Psoas muscle (tissue), 8 donors: Measurements from ENCODE around the gene MGLL. TPM values are rescaled to one million over a fixed set of nuclear protein-coding genes. Genes with fewer than 3 reads are reported as not detected.
A peak's percentile ranks its signal among the peaks of the same experiment; 100 is the strongest.

Source experiments
- ATAC-seq, 4 donors: fragments of 200-7000 bp; cut with Tn5 transposase; one replicate each; pipeline ENCODE4 v1.9.1; 2020; ENCODE audit warnings: moderate library complexity in 3 of 4, mild to moderate bottlenecking in 2 of 4
- DNase-seq, 2 donors: peaks; one replicate each; pipeline ENCODE4 v3.0.0-alpha.2; 2020
- H3K27ac ChIP-seq: fragments of 200-600 bp; one replicate; pipeline ENCODE4 v1.8.0; 2022
- H3K27me3 ChIP-seq, 3 donors: fragments of 200-600 bp in 1 of 3; one replicate each; pipeline versions ENCODE4 v1.6.1 to v1.8.0; 2013 to 2022; ENCODE audit warnings: low read length in 2 of 3, mild to moderate bottlenecking in 2 of 3, moderate library complexity in 1 of 3; ENCODE audit not compliant: insufficient read depth in 3 of 3
- H3K36me3 ChIP-seq, 2 donors: fragments of 200-600 bp in 1 of 2; one replicate each; pipeline versions ENCODE4 v1.6.1 to v1.8.0; 2013 to 2022; ENCODE audit warnings: low read depth in 1 of 2, mild to moderate bottlenecking in 1 of 2, moderate library complexity in 1 of 2; ENCODE audit not compliant: insufficient read depth in 1 of 2
- H3K4me1 ChIP-seq: fragments of 200-600 bp; one replicate; pipeline ENCODE4 v1.8.0; 2022
- H3K4me3 ChIP-seq: fragments of 200-600 bp; one replicate; pipeline ENCODE4 v1.8.0; 2022; ENCODE audit warnings: mild to moderate bottlenecking
- H3K9me3 ChIP-seq: fragments of 200-600 bp; one replicate; pipeline ENCODE4 v1.8.0; 2022
- CTCF ChIP-seq: fragments of 200-600 bp; IDR thresholded peaks from one replicate; pipeline ENCODE4 v1.8.0; 2022; ENCODE audit warnings: antibody characterized with exemption
- WGBS, 3 donors: extraction: QIAGEN DNeasy Blood & Tissue Kit; methylation state at CpG; one replicate each; pipeline versions ENCODE4 v1.1.6 to v1.1.7; 2013; 5-methylcytosine and 5-hydroxymethylcytosine counted together
- intact Hi-C, 2 donors: fragments of 100-400 bp; cut with DNase I; formaldehyde crosslinking; loops; one replicate each; pipeline versions ENCODE4 v1.11.0 to v1.14.2; 2022
- polyA plus RNA-seq, 3 donors: library from polyadenylated mRNA; stranded (reverse); fragments of 200-250 nt; gene quantifications; one replicate each; pipeline ENCODE4 v1.2.3, GENCODE V29; 2013
- total RNA-seq, 4 donors: library from RNA; stranded (reverse); fragmentation: NEBNext Ultra II Directional in 2 of 4; extraction: Animal tissue kit (Norgen Biotek cat#: 25700) in 2 of 4; gene quantifications; one replicate each; pipeline versions ENCODE4 v1.2.1 to v1.2.4, GENCODE V29; 2021 to 2023
- donor health status: healthy with polysubstance abuse.
- donor health status: DM: no; HTN: no; CAD: no; lungs with moderate emphysema.
- donor health status: Bipolar disorder and iron deficiency.
- donor health status: healthy.
- donor health status: DM: yes; HTN: yes; CAD: no.
- donor health status: DM: no; HTN: no; CAD: no.
- donor health status: DM: no; HTN: no; CAD: no.
- donor health status: DM: yes; HTN: yes; CAD: no.

MGLL gene
- total and polyA plus RNA-seq, 7 donors: 32.8 to 85.6 (median 63.0) TPM

DNA sequence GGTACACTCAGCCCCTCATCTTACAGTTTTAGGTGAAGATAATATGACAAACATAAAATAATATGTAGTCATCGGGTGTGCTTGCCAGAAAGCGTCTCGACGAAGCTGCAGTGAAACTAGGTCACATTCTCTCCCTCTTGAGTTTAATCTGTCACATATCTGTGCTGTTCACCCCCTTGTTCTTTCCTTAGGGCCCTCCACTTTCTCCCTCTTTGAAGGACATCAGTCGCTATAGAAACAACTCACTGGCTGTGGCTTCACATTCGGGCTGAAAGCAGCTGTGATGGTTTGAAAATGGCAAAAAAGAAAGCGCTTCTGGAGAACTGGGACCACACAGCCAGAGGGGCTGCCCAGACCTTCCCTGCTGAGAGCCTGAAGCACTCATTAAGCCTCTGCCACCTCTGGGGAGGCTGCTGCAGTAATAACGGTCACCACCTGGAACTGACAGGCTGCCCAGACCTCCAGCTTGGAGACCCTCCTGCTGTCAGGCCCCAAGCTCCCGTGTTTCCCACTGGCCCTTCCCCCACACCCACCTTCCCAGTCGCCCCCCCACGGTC lies 99.2 kb downstream of the MGLL start:
- Histone ChIP-seq H3K27me3 (no peaks in the 10 kb centered on the region), H3K4me1 (peaks cover 11% of the 10 kb centered on the region), H3K4me3 (no peak overlapping the region), H3K36me3 (peaks cover 0 to 40% of the 10 kb centered on the region in 2 donors), H3K9me3 (no peaks in the 10 kb centered on the region), H3K27ac (no peak overlapping the region)
- DNase-seq (no peak), ATAC-seq (peak in 2 of 4 donors; percentile 32 to 51)
- 36 to 58% (median 37%) methylated on average over 11 of the region's 11 CpGs for WGBS, 3 donors
- TF ChIP-seq CTCF: no peak
- intact Hi-C loops: no loop called here

GRCh38 chr3:127722091-127722784 lies 100.1 kb downstream of the MGLL start:
- H3K27me3 ChIP-seq: no peaks in the 10 kb centered on the region
- ATAC-seq (peak in 1 of 4 donors; percentile 21), DNase-seq (no peak)
- peaks cover 0 to 40% of the 10 kb centered on the region in 2 donors for H3K36me3 ChIP-seq
- H3K4me1 ChIP-seq: peaks cover 10% of the 10 kb centered on the region
- intact Hi-C loops: no loop called here
- H3K4me3 ChIP-seq: no peak overlapping the region
- no peaks in the 10 kb centered on the region for H3K9me3 ChIP-seq
- TF ChIP-seq CTCF: no peak
- H3K27ac ChIP-seq: no peak overlapping the region
- WGBS, 3 donors: 55 to 74% (median 61%) methylated on average over 13 of the region's 13 CpGs

DNA sequence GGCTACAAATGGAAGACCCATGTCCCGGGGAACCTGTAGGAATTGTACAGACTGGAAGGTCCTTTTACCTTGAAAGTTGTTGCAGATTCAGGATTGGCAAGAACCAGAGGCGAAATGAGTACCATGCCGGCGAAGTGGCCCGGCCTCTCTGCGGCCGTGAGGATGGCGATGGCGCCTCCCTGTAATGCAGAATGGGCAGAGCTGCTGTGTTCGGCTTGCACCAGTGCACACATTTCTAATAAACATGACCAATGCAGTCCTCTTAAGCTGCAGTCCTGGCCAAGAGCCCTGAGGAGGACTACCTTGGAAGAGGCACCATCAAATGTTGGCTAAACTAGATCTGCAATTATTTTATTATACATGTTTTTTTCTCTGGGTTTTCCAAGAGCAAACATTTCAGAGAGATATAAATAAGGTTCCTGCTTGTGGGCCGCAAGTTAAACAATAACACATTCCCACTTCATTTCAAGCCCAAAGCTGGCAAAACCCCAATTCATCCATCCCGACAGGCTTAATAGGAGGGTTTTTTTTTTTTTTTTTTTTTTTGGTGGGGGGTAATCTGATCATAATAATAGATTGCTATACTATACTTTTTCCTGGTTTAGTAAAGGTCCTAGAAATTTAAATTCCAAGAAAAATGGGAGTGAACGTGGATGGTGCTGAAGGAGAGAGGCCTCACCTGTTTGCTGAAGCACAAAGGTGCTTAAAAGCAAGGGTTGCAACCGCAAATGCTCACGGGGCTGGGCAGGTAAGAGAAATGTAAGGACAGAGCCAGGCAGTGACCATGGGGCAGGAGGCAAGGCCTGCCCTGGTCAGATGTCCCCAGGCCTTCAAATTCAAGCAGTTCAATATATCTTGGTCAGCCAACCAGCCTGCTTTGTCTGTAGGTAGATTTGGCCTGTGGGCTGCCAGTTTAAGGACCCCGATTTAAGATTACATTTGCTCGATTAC lies 101.1 kb downstream of the MGLL start:
- Histone ChIP-seq H3K27ac (no peak overlapping the region), H3K4me3 (no peak overlapping the region), H3K27me3 (no peaks in the 10 kb centered on the region), H3K4me1 (peaks cover 8% of the 10 kb centered on the region), H3K36me3 (peaks cover 0 to 40% of the 10 kb centered on the region in 2 donors), H3K9me3 (no peaks in the 10 kb centered on the region)
- intact Hi-C loops: no loop called here
- ATAC-seq: no peak
- 95% methylated on average over 17 of the region's 17 CpGs for WGBS, 3 donors
- no peak for TF ChIP-seq CTCF
- no peak for DNase-seq

- no peaks in the 10 kb centered on the region for H3K9me3 ChIP-seq
- ATAC-seq: no peak
- no peak overlapping the region for H3K4me3 ChIP-seq
- WGBS, 3 donors: 93% methylated on average over 15 of the region's 15 CpGs
- H3K27me3 ChIP-seq: no peaks in the 10 kb centered on the region
- no peak for TF ChIP-seq CTCF
- no peak overlapping the region for H3K27ac ChIP-seq
- DNase-seq: no peak
- H3K36me3 ChIP-seq: peaks cover 0 to 47% of the 10 kb centered on the region in 2 donors
- H3K4me1 ChIP-seq: peaks cover 8% of the 10 kb centered on the region
- intact Hi-C loops: no loop called here
These were observed 102.0 kb downstream of the MGLL start for GRCh38 chr3:127720161-127720823.
